ENCODE results near the gene ELOVL2.

Gene ELOVL2

GRCh38 chr6:11044712-11045167, 635 bp upstream of the ELOVL2 start:
- in situ Hi-C loops (cut with MboI; ENCODE audit: low sequenced_read_pairs), result no loop called here
- H3K27me3 ChIP-seq (ENCODE audit: low read depth), result no peaks in the 10 kb centered on the region
- no peak for DNase-seq (ENCODE audit: low spot score in 2 of 2)
- H3K9me3 ChIP-seq, result peaks cover 6% of the 10 kb centered on the region
- peak overlapping the region; percentile 28 for H3K4me3 ChIP-seq
- peaks cover 4% of the 10 kb centered on the region for H3K4me1 ChIP-seq
- no peaks in the 10 kb centered on the region for H3K36me3 ChIP-seq (replicated peaks)

- H3K4me1 ChIP-seq, result peaks cover 16% of the 10 kb centered on the region
- no peaks in the 10 kb centered on the region for H3K27me3 ChIP-seq (ENCODE audit: low read depth)
- H3K9me3 ChIP-seq, result peaks cover 6% of the 10 kb centered on the region
- no peaks in the 10 kb centered on the region for H3K36me3 ChIP-seq (replicated peaks)
- in situ Hi-C loops (cut with MboI; ENCODE audit: low sequenced_read_pairs), result no loop called here
- peak in 1 of 2 experiments; percentile 35 for DNase-seq (ENCODE audit: low spot score in 2 of 2)
- H3K4me3 ChIP-seq, result peak overlapping the region; percentile 61
These were observed 636 bp downstream of the ELOVL2 start for GRCh38 chr6:11043378-11043960.

GRCh38 chr6:11042750-11043377, 1.2 kb downstream of the ELOVL2 start:
- peak; percentile 14 to 37 for DNase-seq (ENCODE audit: low spot score in 2 of 2)
- in situ Hi-C loops (cut with MboI; ENCODE audit: low sequenced_read_pairs), result no loop called here
- no peaks in the 10 kb centered on the region for H3K36me3 ChIP-seq (replicated peaks)
- peaks cover 6% of the 10 kb centered on the region for H3K9me3 ChIP-seq
- no peaks in the 10 kb centered on the region for H3K27me3 ChIP-seq (ENCODE audit: low read depth)
- peaks cover 16% of the 10 kb centered on the region for H3K4me1 ChIP-seq
- peak overlapping the region; percentile 61 for H3K4me3 ChIP-seq

- no peaks in the 10 kb centered on the region for H3K27me3 ChIP-seq (ENCODE audit: low read depth)
- H3K4me3 ChIP-seq, result no peak overlapping the region; the same call in 1 of the 2 replicates
- H3K36me3 ChIP-seq (replicated peaks), result no peaks in the 10 kb centered on the region
- no peak for DNase-seq (ENCODE audit: low spot score in 2 of 2)
- in situ Hi-C loops (cut with MboI; ENCODE audit: low sequenced_read_pairs), result no loop called here
- H3K4me1 ChIP-seq, result peaks cover 23% of the 10 kb centered on the region
- H3K9me3 ChIP-seq, result peaks cover 6% of the 10 kb centered on the region
These were observed 1.9 kb downstream of the ELOVL2 start for GRCh38 chr6:11042025-11042749.

GRCh38 chr6:11040134-11040533, 4.0 kb downstream of the ELOVL2 start:
- peaks cover 6% of the 10 kb centered on the region for H3K9me3 ChIP-seq
- H3K4me3 ChIP-seq, result no peak overlapping the region
- in situ Hi-C loops (cut with MboI; ENCODE audit: low sequenced_read_pairs), result no loop called here
- no peaks in the 10 kb centered on the region for H3K27me3 ChIP-seq (ENCODE audit: low read depth)
- H3K36me3 ChIP-seq (replicated peaks), result no peaks in the 10 kb centered on the region
- H3K4me1 ChIP-seq, result peaks cover 43% of the 10 kb centered on the region
- DNase-seq (ENCODE audit: low spot score in 2 of 2), result no peak

- no peak for DNase-seq (ENCODE audit: low spot score in 2 of 2)
- Histone ChIP-seq H3K27me3 (ENCODE audit: low read depth) (no peaks in the 10 kb centered on the region), H3K4me3 (no peak overlapping the region), H3K9me3 (no peaks in the 10 kb centered on the region), H3K4me1 (peaks cover 45% of the 10 kb centered on the region), H3K36me3 (replicated peaks) (no peaks in the 10 kb centered on the region)
- in situ Hi-C loops (cut with MboI; ENCODE audit: low sequenced_read_pairs), result no loop called here
These were observed 5.1 kb downstream of the ELOVL2 start for GRCh38 chr6:11039040-11039439.

- no peak for DNase-seq (ENCODE audit: low spot score in 2 of 2)
- H3K27me3 ChIP-seq (ENCODE audit: low read depth), result no peaks in the 10 kb centered on the region
- peaks cover 55% of the 10 kb centered on the region for H3K4me1 ChIP-seq
- no peak overlapping the region for H3K4me3 ChIP-seq
- in situ Hi-C loops (cut with MboI; ENCODE audit: low sequenced_read_pairs), result no loop called here
- no peaks in the 10 kb centered on the region for H3K9me3 ChIP-seq
- H3K36me3 ChIP-seq (replicated peaks), result no peaks in the 10 kb centered on the region
These were observed 7.1 kb downstream of the ELOVL2 start for GRCh38 chr6:11036977-11037430.

GRCh38 chr6:11036351-11036740, 7.8 kb downstream of the ELOVL2 start:
- in situ Hi-C loops (cut with MboI; ENCODE audit: low sequenced_read_pairs), result no loop called here
- no peaks in the 10 kb centered on the region for H3K36me3 ChIP-seq (replicated peaks)
- H3K9me3 ChIP-seq, result no peaks in the 10 kb centered on the region
- H3K4me3 ChIP-seq, result no peak overlapping the region
- no peaks in the 10 kb centered on the region for H3K27me3 ChIP-seq (ENCODE audit: low read depth)
- DNase-seq (ENCODE audit: low spot score in 2 of 2), result peak; percentile 21 to 29
- peaks cover 61% of the 10 kb centered on the region for H3K4me1 ChIP-seq

- in situ Hi-C loops (cut with MboI; ENCODE audit: low sequenced_read_pairs), result no loop called here
- Histone ChIP-seq H3K9me3 (no peaks in the 10 kb centered on the region), H3K27me3 (ENCODE audit: low read depth) (no peaks in the 10 kb centered on the region), H3K36me3 (replicated peaks) (no peaks in the 10 kb centered on the region), H3K4me3 (no peak overlapping the region), H3K4me1 (peaks cover 64% of the 10 kb centered on the region)
- peak; percentile 28 to 84 for DNase-seq (ENCODE audit: low spot score in 2 of 2)
These were observed 8.3 kb downstream of the ELOVL2 start for GRCh38 chr6:11035616-11036350.

- no peaks in the 10 kb centered on the region for H3K36me3 ChIP-seq (replicated peaks)
- no peaks in the 10 kb centered on the region for H3K9me3 ChIP-seq
- H3K4me3 ChIP-seq, result no peak overlapping the region
- in situ Hi-C loops (cut with MboI; ENCODE audit: low sequenced_read_pairs), result no loop called here
- DNase-seq (ENCODE audit: low spot score in 2 of 2), result no peak
- peaks cover 51% of the 10 kb centered on the region for H3K4me1 ChIP-seq
- no peaks in the 10 kb centered on the region for H3K27me3 ChIP-seq (ENCODE audit: low read depth)
These were observed 10.3 kb downstream of the ELOVL2 start for GRCh38 chr6:11033825-11034224.

- H3K36me3 ChIP-seq (replicated peaks), result no peaks in the 10 kb centered on the region
- no peaks in the 10 kb centered on the region for H3K27me3 ChIP-seq (ENCODE audit: low read depth)
- in situ Hi-C loops (cut with MboI; ENCODE audit: low sequenced_read_pairs), result no loop called here
- DNase-seq (ENCODE audit: low spot score in 2 of 2), result no peak
- H3K4me3 ChIP-seq, result no peak overlapping the region
- H3K4me1 ChIP-seq, result peaks cover 37% of the 10 kb centered on the region
- no peaks in the 10 kb centered on the region for H3K9me3 ChIP-seq
These were observed 13.2 kb downstream of the ELOVL2 start for GRCh38 chr6:11030904-11031303.

GRCh38 chr6:11028959-11029358, 15.1 kb downstream of the ELOVL2 start:
- no peaks in the 10 kb centered on the region for H3K27me3 ChIP-seq (ENCODE audit: low read depth)
- no peak overlapping the region for H3K4me3 ChIP-seq
- H3K36me3 ChIP-seq (replicated peaks), result no peaks in the 10 kb centered on the region
- H3K9me3 ChIP-seq, result no peaks in the 10 kb centered on the region
- no peak for DNase-seq (ENCODE audit: low spot score in 2 of 2)
- peaks cover 39% of the 10 kb centered on the region for H3K4me1 ChIP-seq
- in situ Hi-C loops (cut with MboI; ENCODE audit: low sequenced_read_pairs), result no loop called here

GRCh38 chr6:11027565-11028110, 16.5 kb downstream of the ELOVL2 start:
- no peaks in the 10 kb centered on the region for H3K36me3 ChIP-seq (replicated peaks)
- H3K27me3 ChIP-seq (ENCODE audit: low read depth), result no peaks in the 10 kb centered on the region
- H3K9me3 ChIP-seq, result no peaks in the 10 kb centered on the region
- peaks cover 34% of the 10 kb centered on the region for H3K4me1 ChIP-seq
- in situ Hi-C loops (cut with MboI; ENCODE audit: low sequenced_read_pairs), result no loop called here
- H3K4me3 ChIP-seq, result no peak overlapping the region
- DNase-seq (ENCODE audit: low spot score in 2 of 2), result no peak
